OCI-LY3 (cell line): ENCODE measurements around the gene RPL15.

Experiments used
- EZH2phosphoT487 ChIP-seq: fragments of 200-600 bp; shearing (Covaris generic); IDR thresholded peaks from 2 replicates; pipeline ENCODE4 v1.6.1; 2018; ENCODE audit warnings: antibody characterized with exemption, mixed run types, low read depth
- TF ChIP-seq, protein P1 (sequence below): fragments of 200-600, 300-600 bp; sonication (generic); IDR thresholded peaks from 2 replicates; pipeline ENCODE4 v1.5.1; 2014; ENCODE audit warnings: antibody characterized with exemption, low read length, low read depth

DNA sequence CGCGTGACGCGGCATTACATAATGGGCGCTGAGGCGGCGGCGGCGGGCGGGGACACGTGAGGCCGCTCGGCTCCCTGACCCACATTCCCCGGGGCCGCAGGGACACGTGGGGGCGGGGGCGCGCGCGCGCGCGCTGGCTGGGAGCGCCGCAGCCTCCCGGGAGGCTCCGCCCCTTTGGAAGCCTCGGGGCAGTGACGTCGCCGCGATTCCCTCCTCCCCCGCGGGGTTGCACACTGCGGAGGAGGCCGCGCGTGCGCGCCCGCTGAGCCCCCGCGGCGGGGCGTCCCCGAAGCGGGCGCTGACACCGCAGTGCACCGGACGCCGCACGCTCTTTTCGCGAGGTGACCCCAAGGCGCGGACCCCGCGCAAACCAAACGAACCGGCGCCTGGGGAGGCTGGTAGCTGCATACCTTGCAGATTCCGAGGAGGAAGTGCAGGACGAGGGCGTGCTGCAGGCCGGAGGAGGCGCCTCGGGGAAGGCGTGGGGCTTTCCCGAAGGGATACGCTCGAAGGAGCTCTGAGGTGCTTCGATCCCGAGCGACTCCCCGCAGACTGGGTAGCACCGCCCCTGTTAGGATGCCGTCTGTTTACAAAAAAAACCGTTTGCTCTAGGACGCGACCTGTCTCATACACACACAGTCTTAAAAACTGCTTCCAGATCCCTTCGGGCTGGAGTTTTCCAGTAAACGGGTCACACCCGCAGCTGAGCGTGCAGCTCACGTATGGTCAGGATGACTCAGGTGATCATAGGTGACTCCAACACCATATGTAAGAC lies 29.2 kb downstream of the RPL15 start:
- TF ChIP-seq, protein P1, sequence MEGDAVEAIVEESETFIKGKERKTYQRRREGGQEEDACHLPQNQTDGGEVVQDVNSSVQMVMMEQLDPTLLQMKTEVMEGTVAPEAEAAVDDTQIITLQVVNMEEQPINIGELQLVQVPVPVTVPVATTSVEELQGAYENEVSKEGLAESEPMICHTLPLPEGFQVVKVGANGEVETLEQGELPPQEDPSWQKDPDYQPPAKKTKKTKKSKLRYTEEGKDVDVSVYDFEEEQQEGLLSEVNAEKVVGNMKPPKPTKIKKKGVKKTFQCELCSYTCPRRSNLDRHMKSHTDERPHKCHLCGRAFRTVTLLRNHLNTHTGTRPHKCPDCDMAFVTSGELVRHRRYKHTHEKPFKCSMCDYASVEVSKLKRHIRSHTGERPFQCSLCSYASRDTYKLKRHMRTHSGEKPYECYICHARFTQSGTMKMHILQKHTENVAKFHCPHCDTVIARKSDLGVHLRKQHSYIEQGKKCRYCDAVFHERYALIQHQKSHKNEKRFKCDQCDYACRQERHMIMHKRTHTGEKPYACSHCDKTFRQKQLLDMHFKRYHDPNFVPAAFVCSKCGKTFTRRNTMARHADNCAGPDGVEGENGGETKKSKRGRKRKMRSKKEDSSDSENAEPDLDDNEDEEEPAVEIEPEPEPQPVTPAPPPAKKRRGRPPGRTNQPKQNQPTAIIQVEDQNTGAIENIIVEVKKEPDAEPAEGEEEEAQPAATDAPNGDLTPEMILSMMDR: no peak
- TF ChIP-seq EZH2phosphoT487: no peak
